Trophoblast cell (in vitro differentiated cells and primary cell): ENCODE results near the gene MPO.
A peak's percentile ranks its signal among the peaks of the same experiment; 100 is the strongest.

Source experiments
- DNase-seq, 2 donors: peaks; one replicate each; pipeline ENCODE4 v3.0.0-alpha.2; 2016
- H2AFZ ChIP-seq: 2 replicates; pipeline ENCODE4 v1.6.1; 2013; ENCODE audit warnings: low read length, moderate library complexity, mild to moderate bottlenecking; ENCODE audit not compliant: insufficient read depth, poor library complexity
- H2AK5ac ChIP-seq: 2 replicates; pipeline ENCODE4 v1.6.1; 2013; ENCODE audit warnings: mild to moderate bottlenecking, low read length
- H2BK120ac ChIP-seq: 2 replicates; pipeline ENCODE4 v1.6.1; 2013; ENCODE audit warnings: low read length, mild to moderate bottlenecking, moderate library complexity; ENCODE audit not compliant: insufficient read depth, poor library complexity
- H2BK12ac ChIP-seq: 2 replicates; pipeline ENCODE4 v1.6.1; 2013; ENCODE audit warnings: mild to moderate bottlenecking, low read length, moderate library complexity
- H2BK5ac ChIP-seq: 2 replicates; pipeline ENCODE4 v1.6.1; 2013; ENCODE audit warnings: low read length, low read depth, moderate library complexity, mild to moderate bottlenecking; ENCODE audit not compliant: poor library complexity
- H3K14ac ChIP-seq: 2 replicates; pipeline ENCODE4 v1.6.1; 2013; ENCODE audit warnings: mild to moderate bottlenecking, low read length
- H3K18ac ChIP-seq: 2 replicates; pipeline ENCODE4 v1.6.1; 2013; ENCODE audit warnings: mild to moderate bottlenecking, low read length
- H3K23ac ChIP-seq: 2 replicates; pipeline ENCODE4 v1.6.1; 2013; ENCODE audit warnings: low read length
- H3K27ac ChIP-seq: 2 replicates; pipeline ENCODE4 v1.5.1; 2013; ENCODE audit warnings: low read depth, mild to moderate bottlenecking, inconsistent platforms, low read length, moderate library complexity
- H3K27me3 ChIP-seq: 2 replicates; pipeline ENCODE4 v1.6.1; 2013; ENCODE audit warnings: inconsistent platforms, mild to moderate bottlenecking, low read length, moderate library complexity; ENCODE audit not compliant: insufficient read depth
- H3K36me3 ChIP-seq, 2 experiments: 1 replicate in 1 of 2; 2 replicates in 1 of 2; pipeline ENCODE4 v1.6.1; 2013; ENCODE audit warnings: low read length in 2 of 2, mild to moderate bottlenecking in 2 of 2, moderate library complexity in 1 of 2; ENCODE audit not compliant: insufficient read depth in 2 of 2, control insufficient read depth in 1 of 2
- H3K4ac ChIP-seq: 2 replicates; pipeline ENCODE4 v1.6.1; 2013; ENCODE audit warnings: low read depth, mild to moderate bottlenecking, low read length, moderate library complexity
- H3K4me1 ChIP-seq, 2 experiments: 1 replicate in 1 of 2; 2 replicates in 1 of 2; pipeline ENCODE4 v1.6.1; 2013; ENCODE audit warnings: low read length in 2 of 2, mild to moderate bottlenecking in 2 of 2, moderate library complexity in 1 of 2; ENCODE audit not compliant: insufficient read depth in 2 of 2, control insufficient read depth in 1 of 2
- H3K4me2 ChIP-seq: 2 replicates; pipeline ENCODE4 v1.6.1; 2013; ENCODE audit warnings: inconsistent platforms, mild to moderate bottlenecking, low read length, moderate library complexity
- H3K4me3 ChIP-seq: 2 replicates; pipeline ENCODE4 v1.5.1; 2013; ENCODE audit warnings: mild to moderate bottlenecking, low read depth, low read length, inconsistent platforms
- H3K79me1 ChIP-seq: one replicate; pipeline ENCODE4 v1.6.1; 2013; ENCODE audit warnings: low read length
- H3K79me2 ChIP-seq: 2 replicates; pipeline ENCODE4 v1.6.1; 2013; ENCODE audit warnings: low read length, mild to moderate bottlenecking; ENCODE audit not compliant: control insufficient read depth, insufficient read depth, poor library complexity
- H3K9ac ChIP-seq: 2 replicates; pipeline ENCODE4 v1.6.1; 2013; ENCODE audit warnings: mild to moderate bottlenecking, low read length
- H3K9me3 ChIP-seq: 2 replicates; pipeline ENCODE4 v1.6.1; 2013; ENCODE audit warnings: low read depth, mild to moderate bottlenecking, control low read depth, inconsistent platforms, low read length; ENCODE audit not compliant: insufficient read depth
- H4K12ac ChIP-seq: 2 replicates; pipeline ENCODE4 v1.6.1; 2013; ENCODE audit warnings: low read depth, mild to moderate bottlenecking, low read length, moderate library complexity
- H4K8ac ChIP-seq: 2 replicates; pipeline ENCODE4 v1.6.1; 2013; ENCODE audit warnings: low read depth, mild to moderate bottlenecking, low read length, moderate library complexity
- H4K91ac ChIP-seq: one replicate; pipeline ENCODE4 v1.6.1; 2013; ENCODE audit warnings: low read depth, mild to moderate bottlenecking, low read length, moderate library complexity
- WGBS: extraction: QIAGEN DNeasy Blood & Tissue Kit; methylation state at CpG from one replicate; pipeline ENCODE4 v1.1.7; 2013; ENCODE audit warnings: missing lambda C conversion rate; ENCODE audit not compliant: insufficient read length, insufficient coverage; ENCODE audit errors: extremely low coverage; 5-methylcytosine and 5-hydroxymethylcytosine counted together

Gene MPO

GRCh38 chr17:58325289-58325726 is 44.6 kb upstream of the MPO start:
- Histone ChIP-seq H3K27ac (no peak overlapping the region), H3K79me1 (peaks cover 7% of the 10 kb centered on the region), H3K4me3 (no peak overlapping the region), H2BK5ac (no peak overlapping the region), H4K8ac (no peak overlapping the region), H3K27me3 (no peaks in the 10 kb centered on the region), H3K4ac (no peak overlapping the region), H3K23ac (no peak overlapping the region), H3K36me3 (no peaks in the 10 kb centered on the region), H2AFZ (no peak overlapping the region), H2BK120ac (no peak overlapping the region), H3K9me3 (no peaks in the 10 kb centered on the region), H4K91ac (no peak overlapping the region), H3K4me1 (peaks cover 16 to 24% of the 10 kb centered on the region in 2 experiments), H4K12ac (no peak overlapping the region), H3K18ac (no peak overlapping the region), H3K9ac (no peak overlapping the region), H3K4me2 (no peak overlapping the region), H2BK12ac (no peak overlapping the region), H3K14ac (no peak overlapping the region), H2AK5ac (no peak overlapping the region), H3K79me2 (peaks cover 4% of the 10 kb centered on the region)
- WGBS = no CpG with 5 or more reads among the region's 11 CpGs
- no peak for DNase-seq

GRCh38 chr17:58324409-58325288 is 43.9 kb upstream of the MPO start:
- peak overlapping the region; percentile 85 for H3K4me2 ChIP-seq
- H3K79me1 ChIP-seq = peaks cover 7% of the 10 kb centered on the region
- no peaks in the 10 kb centered on the region for H3K27me3 ChIP-seq
- H3K4ac ChIP-seq = no peak overlapping the region
- H2AK5ac ChIP-seq = no peak overlapping the region
- peak overlapping the region; percentile 73 for H3K4me3 ChIP-seq
- H2BK12ac ChIP-seq = peak overlapping the region; percentile 19
- H3K4me1 ChIP-seq = peaks cover 16 to 24% of the 10 kb centered on the region in 2 experiments
- no peaks in the 10 kb centered on the region for H3K36me3 ChIP-seq
- peak overlapping the region; percentile 69 for H3K9ac ChIP-seq
- no peaks in the 10 kb centered on the region for H3K9me3 ChIP-seq
- no peak overlapping the region for H3K27ac ChIP-seq
- peak overlapping the region; percentile 46 for H3K14ac ChIP-seq
- peak overlapping the region; percentile 37 for H2BK120ac ChIP-seq
- no peak for DNase-seq
- peak overlapping the region; percentile 64 for H4K91ac ChIP-seq
- peak overlapping the region; percentile 6 for H2BK5ac ChIP-seq
- peak overlapping the region; percentile 80 for H4K8ac ChIP-seq
- H2AFZ ChIP-seq = peak overlapping the region; percentile 68
- peaks cover 4% of the 10 kb centered on the region for H3K79me2 ChIP-seq
- peak overlapping the region; percentile 88 for H4K12ac ChIP-seq
- whole genome bisulfite sequencing = no CpG with 5 or more reads among the region's 66 CpGs
- no peak overlapping the region for H3K23ac ChIP-seq
- H3K18ac ChIP-seq = peak overlapping the region; percentile 28

DNA sequence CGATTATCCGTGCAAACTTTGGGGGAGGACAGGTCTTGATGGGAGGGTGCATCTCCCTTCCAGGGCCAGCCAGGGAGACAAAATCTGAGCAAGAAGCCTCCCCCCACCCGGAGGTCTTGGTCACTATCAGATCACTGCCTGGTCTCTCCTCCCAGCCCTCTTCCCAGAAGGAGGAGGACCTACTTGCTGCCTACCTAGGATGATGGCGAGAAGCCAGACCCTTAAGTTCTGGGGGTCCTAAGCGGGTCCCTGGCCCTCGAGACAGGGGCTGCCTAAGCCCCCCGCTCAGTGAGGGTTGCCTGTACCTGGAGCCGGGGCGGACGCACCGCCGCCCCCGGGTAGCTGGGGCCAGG is 43.3 kb upstream of the MPO start:
- no CpG with 5 or more reads among the region's 13 CpGs for WGBS
- no peaks in the 10 kb centered on the region for H3K9me3 ChIP-seq

GRCh38 chr17:58323366-58324055 is 42.8 kb upstream of the MPO start:
- no CpG with 5 or more reads among the region's 8 CpGs for WGBS
- Histone ChIP-seq H3K9me3 (no peaks in the 10 kb centered on the region), H3K36me3 (no peaks in the 10 kb centered on the region), H4K91ac (no peak overlapping the region), H2BK120ac (peak overlapping the region; percentile 37), H3K4ac (no peak overlapping the region), H3K14ac (peak overlapping the region; percentile 46), H2BK12ac (peak overlapping the region; percentile 25), H2AK5ac (no peak overlapping the region), H3K79me2 (peaks cover 4% of the 10 kb centered on the region), H3K4me2 (peak overlapping the region; percentile 85), H3K4me1 (peaks cover 16 to 24% of the 10 kb centered on the region in 2 experiments), H3K27me3 (no peaks in the 10 kb centered on the region), H3K23ac (no peak overlapping the region), H2AFZ (no peak overlapping the region), H2BK5ac (no peak overlapping the region), H3K79me1 (peaks cover 7% of the 10 kb centered on the region), H4K12ac (peak overlapping the region; percentile 45), H3K27ac (no peak overlapping the region), H4K8ac (peak overlapping the region; percentile 80), H3K4me3 (no peak overlapping the region), H3K18ac (no peak overlapping the region), H3K9ac (no peak overlapping the region)
- no peak for DNase-seq

More for the DNA sequence above, 43.3 kb upstream of the MPO start:
- H3K4me3 ChIP-seq = peak overlapping the region; percentile 39
- no peak overlapping the region for H3K9ac ChIP-seq
- peak overlapping the region; percentile 85 for H3K4me2 ChIP-seq
- peak overlapping the region; percentile 28 for H3K18ac ChIP-seq
- H3K27ac ChIP-seq = no peak overlapping the region
- H2BK120ac ChIP-seq = peak overlapping the region; percentile 37
- peaks cover 16 to 24% of the 10 kb centered on the region in 2 experiments for H3K4me1 ChIP-seq
- H4K91ac ChIP-seq = peak overlapping the region; percentile 64
- H3K23ac ChIP-seq = no peak overlapping the region
- H3K79me1 ChIP-seq = peaks cover 7% of the 10 kb centered on the region
- H3K27me3 ChIP-seq = no peaks in the 10 kb centered on the region
- H4K8ac ChIP-seq = peak overlapping the region; percentile 80
- H2BK5ac ChIP-seq = peak overlapping the region; percentile 6
- DNase-seq = no peak
- no peak overlapping the region for H2AK5ac ChIP-seq
- no peaks in the 10 kb centered on the region for H3K36me3 ChIP-seq
- peak overlapping the region; percentile 25 for H2BK12ac ChIP-seq
- H3K79me2 ChIP-seq = peaks cover 4% of the 10 kb centered on the region
- H4K12ac ChIP-seq = peak overlapping the region; percentile 45
- no peak overlapping the region for H3K4ac ChIP-seq
- H3K14ac ChIP-seq = peak overlapping the region; percentile 46
- H2AFZ ChIP-seq = peak overlapping the region; percentile 68
